H1 (cell line): ENCODE measurements around the gene ICAM3. TPM values are rescaled to one million over a fixed set of nuclear protein-coding genes. Genes with fewer than 3 reads are reported as not detected.

Experiments
- CTCF ChIA-PET: fragments of 300-600 bp; sonication (Branson Sonifier 250); formaldehyde crosslinking; loops from one replicate; lab custom pipeline; 2021; ENCODE audit not compliant: partially characterized antibody; lab: Charles Lee
- POLR2A ChIA-PET: fragments of 300-600 bp; sonication (Branson Sonifier 250); formaldehyde crosslinking; loops from one replicate; lab custom pipeline; 2021; ENCODE audit warnings: inconsistent platforms; ENCODE audit not compliant: partially characterized antibody; lab: Charles Lee
- DNase-seq, 2 experiments: peaks; one replicate each; pipeline versions ENCODE4 v3.0.0 to v3.0.0-alpha.2; 2010 to 2022; ENCODE audit warnings: low spot score in 2 of 2, low read depth in 1 of 2, mixed read lengths in 1 of 2
- FAIRE-seq: peaks from 2 replicates; lab custom pipeline; 2011; peaks lifted over from hg19 to GRCh38; lab: Jason Lieb, UNC
- H2AFZ ChIP-seq: 2 replicates; pipeline ENCODE4 v1.8.1; 2012; ENCODE audit warnings: low read length, inconsistent platforms
- H2AK5ac ChIP-seq: 2 replicates; pipeline ENCODE4 v1.6.1; 2013; ENCODE audit warnings: low read depth, low read length
- H2BK120ac ChIP-seq: replicated peaks from 2 replicates; pipeline ENCODE3; 2013; ENCODE audit warnings: low read depth, low read length, inconsistent platforms
- H2BK12ac ChIP-seq: 2 replicates; pipeline ENCODE4 v1.6.1; 2013; ENCODE audit warnings: low read depth, low read length
- H2BK15ac ChIP-seq: 2 replicates; pipeline ENCODE4 v1.6.1; 2013; ENCODE audit warnings: low read length
- H2BK20ac ChIP-seq: 2 replicates; pipeline ENCODE4 v1.6.1; 2013; ENCODE audit warnings: low read length
- H2BK5ac ChIP-seq: 2 replicates; pipeline ENCODE4 v1.6.1; 2013; ENCODE audit warnings: low read depth, low read length
- H3K14ac ChIP-seq: 2 replicates; pipeline ENCODE4 v1.6.1; 2013; ENCODE audit warnings: inconsistent platforms; ENCODE audit not compliant: insufficient read length
- H3K18ac ChIP-seq: 2 replicates; pipeline ENCODE4 v1.6.1; 2013; ENCODE audit warnings: low read length; ENCODE audit errors: extremely low read depth
- H3K23ac ChIP-seq: 2 replicates; pipeline ENCODE4 v1.6.1; 2013; ENCODE audit warnings: inconsistent platforms; ENCODE audit not compliant: insufficient read length
- H3K23me2 ChIP-seq: 2 replicates; pipeline ENCODE4 v1.6.1; 2013; ENCODE audit warnings: low read depth, low read length
- H3K27ac ChIP-seq: 2 replicates; pipeline ENCODE4 v1.6.1; 2011; ENCODE audit warnings: low read depth, low read length, inconsistent platforms
- H3K27me3 ChIP-seq, 4 experiments: replicated peaks in 1 of 4; 1 replicate in 1 of 4; 2 replicates in 3 of 4; pipeline versions ENCODE4 v1.6.1 to v1.8.1; 2011 to 2013; ENCODE audit warnings: low read length in 3 of 4, mild to moderate bottlenecking in 3 of 4, inconsistent platforms in 2 of 4, mixed read lengths in 2 of 4, moderate library complexity in 1 of 4; ENCODE audit not compliant: control insufficient read depth in 3 of 4, insufficient read depth in 3 of 4; ENCODE audit errors: extremely low read depth in 1 of 4
- H3K36me3 ChIP-seq, 4 experiments: 2 replicates each; pipeline versions ENCODE4 v1.6.1 to v1.8.1; 2011 to 2013; ENCODE audit warnings: mild to moderate bottlenecking in 4 of 4, low read length in 3 of 4, moderate library complexity in 2 of 4, control low read depth in 1 of 4, inconsistent platforms in 1 of 4; ENCODE audit not compliant: insufficient read depth in 4 of 4, control insufficient read depth in 2 of 4
- H3K4ac ChIP-seq: replicated peaks from 2 replicates; pipeline ENCODE3; 2013; ENCODE audit warnings: low read length, low read depth, mixed read lengths, inconsistent platforms; ENCODE audit not compliant: insufficient read length
- H3K4me1 ChIP-seq, 4 experiments: replicated peaks in 1 of 4; 1 replicate in 1 of 4; 2 replicates in 3 of 4; pipeline versions ENCODE4 v1.6.1 to v1.8.1; 2011 to 2013; ENCODE audit warnings: low read length in 3 of 4, inconsistent platforms in 2 of 4, mixed read lengths in 1 of 4; ENCODE audit not compliant: insufficient read depth in 4 of 4, control insufficient read depth in 3 of 4
- H3K4me2 ChIP-seq, 2 experiments: 2 replicates each; pipeline versions ENCODE4 v1.6.1 to v1.8.1; 2011 to 2013; ENCODE audit warnings: low read depth in 2 of 2, low read length in 2 of 2, control low read depth in 1 of 2, inconsistent platforms in 1 of 2, mild to moderate bottlenecking in 1 of 2; ENCODE audit not compliant: insufficient read depth in 1 of 2
- H3K4me3 ChIP-seq, 4 experiments: fragments of 200-600, 300-600 bp in 1 of 4; sonication (generic), shearing (Covaris generic), sonication (Bioruptor Twin) in 1 of 4; 2 replicates each; pipeline versions ENCODE4 v1.5.1 to v1.8.1; 2011 to 2016; ENCODE audit warnings: low read length in 4 of 4, low read depth in 3 of 4, control low read depth in 2 of 4, inconsistent platforms in 2 of 4, mild to moderate bottlenecking in 2 of 4, mixed read lengths in 1 of 4, moderate library complexity in 1 of 4; ENCODE audit not compliant: insufficient read depth in 2 of 4; ENCODE audit errors: extremely low read depth in 1 of 4
- H3K56ac ChIP-seq: replicated peaks from 2 replicates; pipeline ENCODE3; 2013; ENCODE audit warnings: low read depth, mild to moderate bottlenecking, mixed read lengths, low read length, inconsistent platforms; ENCODE audit not compliant: insufficient read length
- H3K79me1 ChIP-seq: 2 replicates; pipeline ENCODE4 v1.6.1; 2013; ENCODE audit warnings: low read depth, low read length, control low read depth
- H3K79me2 ChIP-seq, 2 experiments: 2 replicates each; pipeline versions ENCODE4 v1.6.1 to v1.8.1; 2012 to 2013; ENCODE audit warnings: low read length in 2 of 2, mild to moderate bottlenecking in 2 of 2, inconsistent platforms in 1 of 2; ENCODE audit not compliant: insufficient read depth in 2 of 2, control insufficient read depth in 1 of 2
- H3K9ac ChIP-seq, 4 experiments: replicated peaks in 1 of 4; 1 replicate in 1 of 4; 2 replicates in 3 of 4; pipeline versions ENCODE4 v1.6.1 to v1.8.1; 2011 to 2013; ENCODE audit warnings: low read depth in 3 of 4, low read length in 3 of 4, control low read depth in 2 of 4, mild to moderate bottlenecking in 2 of 4, moderate library complexity in 2 of 4, inconsistent platforms in 1 of 4; ENCODE audit errors: extremely low read depth in 1 of 4
- H3K9me3 ChIP-seq, 2 experiments: 2 replicates each; pipeline versions ENCODE4 v1.6.1 to v1.8.1; 2012 to 2013; ENCODE audit warnings: mild to moderate bottlenecking in 2 of 2, moderate library complexity in 2 of 2, control low read depth in 1 of 2, inconsistent platforms in 1 of 2, low read depth in 1 of 2, low read length in 1 of 2, mixed read lengths in 1 of 2; ENCODE audit not compliant: insufficient read depth in 2 of 2
- H4K20me1 ChIP-seq, 2 experiments: replicated peaks in 1 of 2; 2 replicates each; pipeline versions ENCODE3 to v1.8.1; 2011 to 2013; ENCODE audit warnings: inconsistent platforms in 2 of 2, low read length in 2 of 2, mild to moderate bottlenecking in 1 of 2; ENCODE audit not compliant: insufficient read depth in 2 of 2, control insufficient read depth in 1 of 2
- H4K5ac ChIP-seq: 2 replicates; pipeline ENCODE4 v1.6.1; 2013; ENCODE audit warnings: low read length, low read depth, mixed read lengths, inconsistent platforms; ENCODE audit not compliant: insufficient read length
- H4K8ac ChIP-seq: 2 replicates; pipeline ENCODE4 v1.8.0; 2013; ENCODE audit warnings: mild to moderate bottlenecking, moderate library complexity, low read length, inconsistent platforms; ENCODE audit not compliant: insufficient read depth; ENCODE audit errors: extremely low read depth
- H4K91ac ChIP-seq: replicated peaks from 2 replicates; pipeline ENCODE3; 2013; ENCODE audit warnings: low read length, mixed read lengths, inconsistent platforms; ENCODE audit not compliant: insufficient read length
- ATF3 ChIP-seq: IDR thresholded peaks from 2 replicates; pipeline ENCODE4 v1.6.1; 2011; ENCODE audit warnings: low read depth, mild to moderate bottlenecking, low read length; ENCODE audit not compliant: insufficient read depth
- CHD1 ChIP-seq: IDR thresholded peaks from 2 replicates; pipeline ENCODE4 v1.6.1; 2012; ENCODE audit warnings: low read depth, low read length, improper control_type of control experiment
- CREB1 ChIP-seq: IDR thresholded peaks from 2 replicates; pipeline ENCODE4 v1.6.1; 2012; ENCODE audit warnings: inconsistent platforms
- JUN ChIP-seq: IDR thresholded peaks from 2 replicates; pipeline ENCODE4 v1.6.1; 2011; ENCODE audit warnings: low read depth, mild to moderate bottlenecking, improper control_type of control experiment, low read length
- KDM4A ChIP-seq: IDR thresholded peaks from one replicate; pipeline ENCODE4 v1.7.1; 2012; ENCODE audit warnings: low read depth, mild to moderate bottlenecking, moderate library complexity, low read length, inconsistent platforms; ENCODE audit not compliant: severe bottlenecking
- MAX ChIP-seq: IDR thresholded peaks from 2 replicates; pipeline ENCODE4 v1.6.1; 2012; ENCODE audit warnings: inconsistent platforms
- NANOG ChIP-seq: IDR thresholded peaks from 2 replicates; pipeline ENCODE4 v1.6.1; 2011; ENCODE audit warnings: low read length, low read depth, mild to moderate bottlenecking, inconsistent platforms; ENCODE audit not compliant: insufficient read depth, poor library complexity, severe bottlenecking
- PHF8 ChIP-seq: fragments of 200-600 bp; sonication (generic); conservative IDR thresholded peaks from 2 replicates; pipeline ENCODE4 v1.7.1; 2012; ENCODE audit warnings: low read depth, mild to moderate bottlenecking, inconsistent platforms, low read length, moderate library complexity
- POLR2A ChIP-seq, 2 experiments: IDR thresholded peaks; 1 replicate in 1 of 2; 2 replicates in 1 of 2; pipeline ENCODE4 v1.6.1; 2011; ENCODE audit warnings: low read depth in 2 of 2, low read length in 2 of 2, mild to moderate bottlenecking in 2 of 2; ENCODE audit errors: control extremely low read depth in 1 of 2
- SIX5 ChIP-seq: IDR thresholded peaks from 2 replicates; pipeline ENCODE4 v1.6.1; 2011; ENCODE audit warnings: mild to moderate bottlenecking, low read depth, low read length
- SUZ12 ChIP-seq: fragments of 200-600 bp; sonication (generic); IDR thresholded peaks from 2 replicates; pipeline ENCODE4 v1.6.1; 2012; ENCODE audit warnings: mild to moderate bottlenecking, inconsistent platforms, low read length, moderate library complexity, mixed read lengths
- TAF7 ChIP-seq: optimal IDR thresholded peaks from 2 replicates; pipeline ENCODE3; 2011; ENCODE audit warnings: low read depth, mild to moderate bottlenecking, inconsistent platforms, low read length, moderate library complexity, borderline replicate concordance
- WGBS, 2 experiments: shearing (Covaris generic) in 1 of 2; methylation state at CpG; one replicate each; pipeline versions ENCODE4 v1.1.6 to v1.1.7; 2013 to 2015; ENCODE audit warnings: low lambda C conversion rate in 2 of 2, mixed read lengths in 2 of 2, inconsistent platforms in 1 of 2, low coverage in 1 of 2, missing lambda C conversion rate in 1 of 2; ENCODE audit not compliant: insufficient replicate concordance in 2 of 2, insufficient coverage in 1 of 2, insufficient read length in 1 of 2; ENCODE audit errors: extremely low coverage in 1 of 2, missing lambda C conversion rate in 1 of 2; 5-methylcytosine and 5-hydroxymethylcytosine counted together
- polyA plus RNA-seq, 7 experiments: library from polyadenylated mRNA; depleted of rRNA in 3 of 7; stranded (reverse) in 5 of 7; unstranded in 2 of 7; fragments of >200 nt in 5 of 7; fragments of 200-250 nt in 2 of 7; gene quantifications; 1 replicate in 5 of 7; 2 replicates in 1 of 7; 4 replicates in 1 of 7; pipeline versions ENCODE4 v1.2.1 to v1.2.3, GENCODE V29; 2011 to 2013; ENCODE audit warnings: missing spikeins in 2 of 7, mixed read lengths in 2 of 7
- total RNA-seq: library from RNA; stranded (reverse); fragmentation: NEBNext Ultra II Directional; extraction: Animal tissue kit (Norgen Biotek cat#: 25700); gene quantifications from 2 replicates; pipeline ENCODE4 v1.2.1, GENCODE V29; 2021

Gene ICAM3
- total and polyA plus RNA-seq, 2 of the 8 experiments (the other 6 are each of a cell fraction or from before 2014, with no cell fraction given) = 15.4 to 16.5 TPM

- no peaks in the 10 kb centered on the region for H3K79me2 ChIP-seq
- H3K27me3 ChIP-seq = no peaks in the 10 kb centered on the region
- no peak overlapping the region for H3K4me2 ChIP-seq
- no peak overlapping the region for H2BK15ac ChIP-seq
- H4K91ac ChIP-seq = no peak overlapping the region
- no peak overlapping the region for H3K18ac ChIP-seq
- no peak overlapping the region for H2BK120ac ChIP-seq
- H3K79me1 ChIP-seq = no peaks in the 10 kb centered on the region
- no peak overlapping the region for H3K14ac ChIP-seq
- ChIA-PET POLR2A (interaction anchor here (1.1 to 1.8 kb wide), 2 partner anchors 16 to 37 kb away, joined by 3 to 4 read pairs; partner anchors contain the start of gene ZGLP1), CTCF (interaction anchor here (1.5 kb wide), 1 partner anchor 44 kb away, joined by 4 read pairs; no protein-coding TSS in a partner anchor)
- DNase-seq (no peak), FAIRE-seq (no peak)
- H2BK12ac ChIP-seq = no peak overlapping the region
- H4K5ac ChIP-seq = no peak overlapping the region
- H4K8ac ChIP-seq = no peak overlapping the region
- H3K9me3 ChIP-seq = no peaks in the 10 kb centered on the region
- H4K20me1 ChIP-seq = no peaks in the 10 kb centered on the region
- H3K27ac ChIP-seq = no peak overlapping the region
- no peak overlapping the region for H3K23ac ChIP-seq
- no peak overlapping the region for H2AFZ ChIP-seq
- no peak overlapping the region for H2AK5ac ChIP-seq
- H3K9ac ChIP-seq = no peak overlapping the region
- no peaks in the 10 kb centered on the region for H3K23me2 ChIP-seq
- no peak overlapping the region for H2BK5ac ChIP-seq
- H3K56ac ChIP-seq = no peak overlapping the region
- WGBS, 2 experiments = 89% methylated on average over 10 of the region's 10 CpGs; no CpG with 5 or more reads in 1 of the 2 experiments
- no peaks in the 10 kb centered on the region for H3K4me1 ChIP-seq
- H2BK20ac ChIP-seq = no peak overlapping the region
- H3K36me3 ChIP-seq = peaks cover 0 to 5% (median 2%) of the 10 kb centered on the region in 4 experiments; a peak in 2 of 8 replicates
- no peak overlapping the region for H3K4ac ChIP-seq
- H3K4me3 ChIP-seq = no peak overlapping the region
- TF ChIP-seq CREB1 = no peak
- TF ChIP-seq ATF3 = no peak
- no peak for TF ChIP-seq NANOG
- no peak for TF ChIP-seq KDM4A
- TF ChIP-seq MAX = no peak
- TF ChIP-seq SIX5 = no peak
- no peak for TF ChIP-seq SUZ12
- no peak for TF ChIP-seq JUN
- TF ChIP-seq PHF8 = no peak
- TF ChIP-seq CHD1 = no peak
- no peak for TF ChIP-seq POLR2A (IDR thresholded peaks at IDR 0.05; ENCODE audit: control extremely low read depth in 1 of 2, low read depth in 2 of 2, low read length in 2 of 2)
- no peak for TF ChIP-seq TAF7
Measured at GRCh38 chr19:10346509-10346908, 7.1 kb upstream of the ICAM3 start.
